Ectodermal cell (in vitro differentiated cells): ENCODE measurements around the gene FMC1.
A peak's percentile ranks its signal among the peaks of the same experiment; 100 is the strongest.

ENCODE experiments used
- H3K27ac ChIP-seq: 2 replicates; pipeline ENCODE4 v1.7.0; 2013; ENCODE audit warnings: mild to moderate bottlenecking, low read depth, low read length; ENCODE audit not compliant: insufficient read depth, poor library complexity, severe bottlenecking
- H3K27me3 ChIP-seq: 2 replicates; pipeline ENCODE4 v1.7.0; 2013; ENCODE audit warnings: mild to moderate bottlenecking, low read length; ENCODE audit not compliant: insufficient read depth, control insufficient read depth, poor library complexity, severe bottlenecking
- H3K36me3 ChIP-seq: one replicate; pipeline ENCODE4 v1.7.0; 2013; ENCODE audit warnings: low read length; ENCODE audit not compliant: control insufficient read depth, insufficient read depth
- H3K4me1 ChIP-seq: one replicate; pipeline ENCODE4 v1.7.0; 2013; ENCODE audit warnings: low read length; ENCODE audit not compliant: control insufficient read depth, insufficient read depth
- H3K4me3 ChIP-seq: 2 replicates; pipeline ENCODE4 v1.7.0; 2013; ENCODE audit warnings: low read depth, low read length, control low read depth; ENCODE audit not compliant: insufficient read depth
- H3K9me3 ChIP-seq: 2 replicates; pipeline ENCODE4 v1.7.0; 2013; ENCODE audit warnings: mild to moderate bottlenecking, low read length, moderate library complexity; ENCODE audit not compliant: control insufficient read depth
- WGBS, 2 experiments: methylation state at CpG; one replicate each; pipeline ENCODE4 v1.1.7; 2013; ENCODE audit warnings: missing lambda C conversion rate in 2 of 2; 5-methylcytosine and 5-hydroxymethylcytosine counted together

FMC1 gene

DNA sequence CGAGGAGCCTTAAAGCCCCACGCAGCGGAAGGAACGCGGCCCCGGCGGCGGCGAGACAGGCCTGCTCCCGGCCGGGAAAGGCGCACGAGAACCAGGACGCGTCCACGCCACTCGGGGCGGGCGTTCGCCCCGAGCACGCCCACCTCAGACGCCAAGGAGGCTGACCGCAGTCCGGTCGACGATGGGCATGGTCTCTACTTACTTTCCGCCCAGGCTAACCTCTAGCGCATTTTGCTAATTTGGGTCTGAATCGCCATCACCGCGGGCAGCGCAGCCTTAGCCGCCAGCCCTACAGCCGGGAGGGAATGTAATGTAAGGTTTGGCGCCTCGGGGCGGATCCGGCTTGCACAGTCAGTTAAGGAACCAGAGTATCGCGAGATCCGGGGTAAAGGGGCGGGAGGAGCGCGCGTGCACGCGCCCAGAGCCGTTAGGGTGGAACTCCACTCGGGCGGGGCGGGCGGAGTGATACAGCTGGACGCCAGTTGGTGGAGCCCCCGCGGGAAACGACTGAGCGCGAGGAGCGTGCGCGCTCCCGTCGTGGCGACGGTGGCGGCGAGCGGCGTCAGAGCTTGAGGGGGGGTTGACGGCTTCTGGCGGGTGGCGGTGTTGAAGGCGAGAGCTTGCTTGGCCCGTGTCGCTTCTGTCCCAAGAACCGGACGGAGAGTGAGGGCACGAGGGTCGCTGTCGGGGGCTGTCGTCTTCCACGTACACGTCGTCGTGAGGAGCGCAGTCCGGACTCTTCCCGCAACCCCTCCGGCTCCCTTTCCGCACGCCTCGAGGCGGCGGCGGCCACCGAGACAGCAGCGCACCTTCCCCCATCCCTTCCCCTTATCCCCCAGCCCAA lies 18.5 kb downstream of the FMC1 start, which contains the start of gene LUC7L2:
Gene LUC7L2 (plus strand): TSS at position 529 of the 844 bp plus-strand sequence. CDS start 368 bp downstream, outside the sequence.
- Histone ChIP-seq H3K36me3 (no peaks in the 10 kb centered on the region), H3K9me3 (no peaks in the 10 kb centered on the region), H3K4me3 (peak within 1 kb of the TSS; percentile 72), H3K27me3 (no peaks in the 10 kb centered on the region), H3K27ac (peak within 1 kb of the TSS; percentile 94), H3K4me1 (peaks cover 5% of the 10 kb centered on the region)
- WGBS, 2 experiments: 0% methylated on average over 98 of the region's 98 CpGs

DNA sequence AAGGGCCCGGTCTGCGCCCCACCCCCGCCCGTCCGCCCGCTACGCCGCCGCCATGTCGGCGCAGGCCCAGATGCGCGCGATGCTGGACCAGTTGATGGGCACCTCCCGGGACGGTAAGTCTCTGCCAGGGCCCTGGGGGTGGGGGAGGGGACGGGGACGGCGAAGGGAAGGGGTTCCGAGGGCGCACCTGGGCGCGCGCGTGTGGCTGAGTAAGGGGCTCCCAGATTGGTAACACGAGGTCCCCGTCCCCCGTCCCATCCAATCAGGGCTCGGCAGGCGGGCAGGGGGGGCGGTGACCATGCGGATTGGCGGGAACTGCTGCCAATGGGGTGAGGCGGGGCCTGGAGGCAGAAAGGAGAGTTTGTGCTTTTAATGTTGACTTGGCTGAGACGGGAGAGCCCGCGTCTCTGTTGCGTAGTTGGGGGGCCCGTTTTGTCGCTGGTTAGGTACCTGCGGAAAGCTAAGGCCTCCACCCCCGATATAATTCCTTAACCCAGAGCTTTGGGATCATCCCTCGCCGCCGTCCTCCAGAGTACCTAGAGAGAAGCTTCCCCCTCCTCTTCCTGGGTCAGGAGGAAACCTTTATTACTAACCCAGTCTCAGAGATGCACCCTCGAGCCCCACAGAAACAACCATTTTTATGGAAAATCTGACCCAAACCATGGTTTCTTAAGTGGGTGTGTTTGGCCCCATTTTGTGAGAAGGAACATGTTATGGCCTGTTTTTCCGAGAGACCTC lies 19.2 kb downstream of the FMC1 start:
- Histone ChIP-seq H3K4me3 (peak overlapping the region; percentile 72), H3K27me3 (no peaks in the 10 kb centered on the region), H3K4me1 (peaks cover 5% of the 10 kb centered on the region), H3K36me3 (peaks cover 5% of the 10 kb centered on the region), H3K27ac (peak overlapping the region; percentile 94), H3K9me3 (no peaks in the 10 kb centered on the region)
- WGBS, 2 experiments: 0% methylated on average over 47 of the region's 47 CpGs

DNA sequence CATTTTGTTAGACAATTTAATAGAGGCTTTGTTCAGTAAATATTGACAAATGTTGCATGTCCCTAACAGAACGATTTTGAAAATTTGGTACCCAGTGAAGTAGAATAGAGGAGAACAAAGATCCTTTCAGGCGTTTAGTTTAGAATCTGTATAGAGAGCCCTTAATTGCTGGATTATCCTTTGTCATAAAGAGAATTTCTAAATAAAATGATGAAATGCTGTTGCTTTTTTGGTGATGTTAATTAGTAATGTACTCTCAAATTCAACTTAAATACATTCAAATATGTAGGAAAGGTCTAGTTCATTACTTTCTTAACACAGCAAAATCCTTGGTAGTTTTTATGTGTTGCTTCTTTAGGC lies 19.8 kb downstream of the FMC1 start:
- 0% methylated on average over 2 of the region's 2 CpGs for WGBS, 2 experiments
- Histone ChIP-seq H3K27me3 (no peaks in the 10 kb centered on the region), H3K27ac (peak overlapping the region; percentile 94), H3K4me1 (peaks cover 5% of the 10 kb centered on the region), H3K4me3 (peak overlapping the region; percentile 72), H3K9me3 (no peaks in the 10 kb centered on the region), H3K36me3 (peaks cover 8% of the 10 kb centered on the region)

DNA sequence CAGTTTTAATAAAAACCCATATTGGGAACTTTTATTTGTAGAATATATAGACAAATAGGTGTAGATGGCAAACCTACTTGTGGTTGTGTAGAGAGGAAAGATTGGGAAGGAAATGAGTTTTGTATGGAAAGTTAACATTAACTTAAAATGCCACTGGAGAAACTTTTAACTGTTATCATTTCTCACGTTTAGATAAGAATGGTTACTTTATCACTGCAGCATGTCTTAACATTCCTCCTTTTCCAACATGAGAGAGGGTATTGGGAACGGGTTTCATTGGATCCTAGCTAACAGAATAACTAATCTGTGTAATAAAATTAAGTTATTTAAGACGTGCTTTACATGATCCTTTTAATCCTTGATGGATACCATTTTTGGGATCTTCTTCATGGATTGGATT lies 20.4 kb downstream of the FMC1 start:
- Histone ChIP-seq H3K4me1 (peaks cover 5% of the 10 kb centered on the region), H3K27ac (no peak overlapping the region), H3K4me3 (peak overlapping the region; percentile 72), H3K9me3 (no peaks in the 10 kb centered on the region), H3K27me3 (no peaks in the 10 kb centered on the region), H3K36me3 (peaks cover 8% of the 10 kb centered on the region)
- 39% methylated on average over 2 to 3 of the region's 3 CpGs for WGBS, 2 experiments

DNA sequence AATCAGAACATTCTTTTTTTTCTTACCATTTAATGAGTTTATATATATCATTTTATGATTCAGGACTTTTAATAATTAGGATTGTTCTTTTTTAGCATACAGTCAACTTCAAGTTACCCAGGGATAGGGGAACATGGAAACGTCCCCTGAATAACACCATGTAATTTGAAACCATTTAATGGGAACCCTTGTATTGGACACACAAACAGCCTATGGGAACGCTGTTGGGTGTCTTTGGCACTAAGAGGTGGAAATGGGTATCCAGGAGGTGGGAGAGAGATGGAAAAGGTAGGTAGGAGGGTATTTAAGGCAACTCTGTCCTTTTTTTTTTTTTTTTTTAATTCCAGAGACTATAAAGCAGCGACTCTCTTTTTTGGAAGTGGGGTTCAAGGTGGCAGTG lies 21.2 kb downstream of the FMC1 start:
- Histone ChIP-seq H3K27me3 (no peaks in the 10 kb centered on the region), H3K4me1 (peaks cover 5% of the 10 kb centered on the region), H3K27ac (no peak overlapping the region), H3K36me3 (peaks cover 8% of the 10 kb centered on the region), H3K9me3 (no peaks in the 10 kb centered on the region), H3K4me3 (no peak overlapping the region)
- 41 to 45% methylated on average over 3 of the region's 3 CpGs for WGBS, 2 experiments

DNA sequence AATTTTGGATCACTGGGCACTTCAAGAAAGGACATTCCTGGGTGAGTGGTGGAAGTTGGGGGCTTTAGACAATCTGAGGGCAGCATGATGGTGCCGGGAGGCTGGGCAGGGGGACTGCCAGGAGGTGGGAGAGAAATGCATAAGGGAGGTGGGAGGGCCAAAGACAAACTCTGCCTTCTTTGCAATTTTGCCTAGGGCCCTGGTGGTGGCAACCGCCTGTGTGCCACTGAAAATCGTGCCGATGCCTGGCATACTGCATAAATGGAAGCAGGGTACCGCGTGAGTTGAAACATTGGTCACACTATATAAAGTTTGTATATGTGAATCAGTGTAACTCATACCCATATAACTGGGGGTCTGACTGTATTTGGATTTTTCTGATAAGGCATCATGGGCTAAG lies 21.8 kb downstream of the FMC1 start:
- Histone ChIP-seq H3K9me3 (no peaks in the 10 kb centered on the region), H3K4me1 (peaks cover 5% of the 10 kb centered on the region), H3K27ac (no peak overlapping the region), H3K36me3 (peaks cover 8% of the 10 kb centered on the region), H3K27me3 (no peaks in the 10 kb centered on the region), H3K4me3 (no peak overlapping the region)
- 85% methylated on average over 4 to 6 of the region's 6 CpGs for WGBS, 2 experiments

DNA sequence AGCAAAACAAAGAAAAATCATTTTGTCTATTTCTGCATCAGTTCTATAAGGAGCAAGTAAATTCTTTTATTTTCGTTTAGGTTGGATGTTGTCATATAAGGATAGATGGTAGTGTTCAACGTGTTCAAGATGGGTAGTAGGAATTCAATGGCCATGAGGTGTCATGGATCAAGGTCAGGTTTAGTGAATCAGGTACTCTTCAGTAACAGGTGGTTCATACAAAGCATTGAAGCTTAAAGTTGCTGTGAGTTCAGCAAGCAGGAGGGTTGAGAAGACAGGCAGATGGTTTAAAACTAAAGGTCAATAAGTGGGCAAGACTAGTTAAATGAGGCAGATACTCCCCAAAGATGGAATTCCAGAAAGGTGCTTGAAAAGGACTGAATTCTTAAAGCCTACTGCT lies 24.2 kb downstream of the FMC1 start:
- Histone ChIP-seq H3K4me3 (no peak overlapping the region), H3K27me3 (no peaks in the 10 kb centered on the region), H3K4me1 (peaks cover 11% of the 10 kb centered on the region), H3K27ac (no peak overlapping the region), H3K36me3 (peaks cover 8% of the 10 kb centered on the region), H3K9me3 (no peaks in the 10 kb centered on the region)
- WGBS, 2 experiments: 92 to 95% methylated on average over 2 of the region's 2 CpGs

DNA sequence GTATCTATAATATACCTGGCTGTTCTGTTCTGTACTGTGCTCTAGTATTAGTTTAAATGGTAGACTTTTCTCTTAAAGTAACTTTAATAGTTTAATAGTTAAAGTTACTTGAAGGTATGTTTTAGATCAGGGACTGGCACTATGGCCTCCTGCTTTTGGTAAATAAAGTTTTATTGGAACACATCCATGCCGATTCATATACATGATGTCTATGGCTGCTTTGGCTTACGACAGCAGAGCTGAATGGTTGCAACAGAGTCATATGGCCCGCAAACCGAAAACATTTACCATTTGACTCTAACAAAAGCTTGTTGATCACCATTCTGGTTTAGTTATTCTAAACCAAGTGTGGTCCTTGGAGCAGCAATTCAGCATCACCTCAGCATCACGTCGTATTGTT lies 25.3 kb downstream of the FMC1 start:
- Histone ChIP-seq H3K27me3 (no peaks in the 10 kb centered on the region), H3K27ac (no peak overlapping the region), H3K4me3 (no peak overlapping the region), H3K9me3 (no peaks in the 10 kb centered on the region), H3K36me3 (peaks cover 8% of the 10 kb centered on the region), H3K4me1 (peaks cover 14% of the 10 kb centered on the region)
- 93 to 95% methylated on average over 6 of the region's 6 CpGs for WGBS, 2 experiments

DNA sequence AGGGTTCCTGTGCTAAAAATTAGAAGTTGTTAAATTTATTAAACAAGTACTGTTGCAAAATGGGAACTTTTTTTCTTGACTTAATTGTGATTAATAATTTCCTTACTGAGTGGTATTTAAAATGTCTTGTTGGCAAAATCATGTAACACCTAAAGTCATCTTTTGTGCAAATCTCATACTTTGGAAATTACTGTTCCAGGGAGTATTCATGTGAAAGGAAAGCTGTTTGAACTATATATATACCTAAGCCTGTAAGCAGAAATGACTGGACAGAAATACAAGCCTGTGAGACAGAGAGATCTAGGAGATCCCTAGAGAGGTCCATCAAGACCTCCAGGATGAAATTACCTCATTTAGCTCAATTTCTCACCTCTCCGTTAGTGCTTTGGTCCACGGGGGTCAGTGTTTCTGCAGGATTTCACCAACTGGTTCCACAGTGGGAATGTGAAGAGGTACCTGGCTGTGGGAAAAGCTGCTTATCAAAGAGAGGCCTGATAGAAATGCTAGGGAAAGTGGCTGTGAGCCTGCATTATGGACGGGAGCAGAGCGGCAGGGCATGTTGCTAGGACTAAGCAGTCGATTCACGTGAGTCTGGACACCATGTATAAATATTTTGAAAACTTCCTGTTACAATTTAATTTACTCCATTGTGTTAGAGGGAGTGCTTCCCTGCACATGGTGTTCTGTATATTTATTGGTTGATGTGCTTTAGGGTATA lies 26.5 kb downstream of the FMC1 start:
- H3K9me3 ChIP-seq: no peaks in the 10 kb centered on the region
- H3K4me1 ChIP-seq: peaks cover 9% of the 10 kb centered on the region
- H3K4me3 ChIP-seq: no peak overlapping the region
- no peak overlapping the region for H3K27ac ChIP-seq
- WGBS, 2 experiments: 97% methylated on average over 6 of the region's 6 CpGs
- no peaks in the 10 kb centered on the region for H3K27me3 ChIP-seq
- peaks cover 8% of the 10 kb centered on the region for H3K36me3 ChIP-seq
